H4 (cell line): ENCODE measurements around the gene RGS21. TPM values are rescaled to one million over a fixed set of nuclear protein-coding genes. Genes with fewer than 3 reads are reported as not detected.

Source experiments
- DNase-seq: peaks from one replicate; pipeline ENCODE4 v3.0.0-alpha.2; 2015; ENCODE audit warnings: low spot score
- total RNA-seq: library from RNA; depleted of rRNA; stranded (reverse); fragments of >200 nt; shearing (Covaris generic); gene quantifications from 2 replicates; pipeline ENCODE4 v1.2.3, GENCODE V29; 2014; rRNA removed

The RGS21 gene
- total RNA-seq, 1 experiment from 2014 or later, result not detected

DNA sequence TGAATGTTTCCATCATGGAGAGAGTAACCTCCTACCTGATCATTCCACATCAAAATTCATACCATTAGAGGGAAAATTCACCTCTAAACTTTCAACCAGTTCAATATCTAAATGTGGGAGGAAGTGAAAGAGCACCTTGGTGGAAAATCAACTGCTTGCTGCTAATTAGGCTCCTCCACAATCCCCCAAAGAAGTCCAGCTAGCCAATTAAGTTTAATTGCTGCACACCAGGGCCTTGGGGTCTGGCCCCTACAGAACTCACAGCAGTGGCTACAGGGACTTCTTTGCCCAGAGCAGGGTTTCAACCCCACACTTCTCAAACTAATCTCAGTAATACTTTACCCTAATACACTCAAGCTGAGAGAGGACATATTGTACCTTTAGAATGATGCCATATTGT lies 62.1 kb downstream of the RGS21 start:
- DNase-seq, result no peak

DNA sequence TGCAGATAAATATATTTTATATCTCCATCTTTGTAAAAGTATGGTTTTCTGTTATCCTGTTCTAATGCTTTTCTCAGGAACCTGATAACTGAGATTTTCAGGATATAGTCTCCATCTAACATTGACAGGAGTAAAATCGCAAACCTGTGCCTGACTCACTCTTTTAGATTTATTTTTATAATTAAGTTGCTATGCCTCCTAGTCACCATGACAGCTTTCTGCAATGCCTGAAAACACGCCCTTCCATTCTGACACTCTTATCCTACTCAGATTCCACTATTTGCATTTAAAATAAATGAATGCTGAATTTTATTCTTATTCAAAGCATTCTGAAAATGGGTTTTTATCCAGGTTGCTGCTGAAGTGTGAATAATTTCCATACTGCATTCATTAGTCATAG lies 62.8 kb downstream of the RGS21 start:
- DNase-seq, result no peak

DNA sequence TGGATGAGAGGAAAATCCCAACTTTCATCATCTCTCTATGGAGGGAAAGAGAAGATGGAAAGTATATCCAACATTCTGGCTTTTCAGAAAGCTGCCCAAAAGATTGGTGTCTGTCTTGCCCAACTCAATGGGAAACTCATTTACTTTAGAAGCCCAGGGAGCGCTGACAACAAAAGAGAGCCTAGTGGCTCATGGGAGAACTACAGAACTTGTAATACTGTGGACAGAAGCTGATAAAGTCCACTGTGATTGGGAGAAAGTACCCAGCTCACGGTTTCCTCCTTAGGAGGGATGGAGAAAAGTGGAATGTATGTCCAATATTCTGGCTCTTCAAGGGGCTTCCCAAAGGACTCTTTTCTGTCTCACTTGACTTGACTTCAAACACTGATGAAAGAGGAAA lies 66.0 kb downstream of the RGS21 start:
- no peak for DNase-seq

DNA sequence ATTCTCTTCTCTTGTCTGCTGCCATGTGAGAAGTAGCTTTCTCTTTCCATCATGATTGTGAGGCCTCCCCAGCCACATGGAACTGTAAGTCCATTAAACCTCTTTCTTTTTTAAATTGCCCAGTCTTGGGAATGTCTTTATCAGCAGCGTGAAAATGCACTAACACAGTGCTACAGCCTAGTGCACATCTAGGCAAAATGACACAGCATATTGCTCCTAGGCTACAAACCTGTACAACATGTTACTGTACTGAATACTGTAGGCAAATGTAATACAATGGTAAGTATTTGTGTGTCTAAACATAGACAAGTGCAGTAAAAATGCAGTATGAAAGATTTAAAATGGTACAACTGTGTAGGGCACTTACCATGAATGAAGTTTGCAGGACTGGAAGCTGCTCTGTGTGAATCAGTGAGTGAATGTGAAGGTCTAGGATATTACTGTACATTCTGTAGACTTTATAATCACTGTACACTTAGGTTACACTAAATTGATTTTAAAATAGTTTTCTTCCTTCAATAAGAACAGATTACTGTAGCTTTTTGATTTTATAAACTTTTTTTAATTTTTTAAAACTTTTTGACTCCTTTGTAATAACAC lies 69.4 kb downstream of the RGS21 start:
- no peak for DNase-seq

DNA sequence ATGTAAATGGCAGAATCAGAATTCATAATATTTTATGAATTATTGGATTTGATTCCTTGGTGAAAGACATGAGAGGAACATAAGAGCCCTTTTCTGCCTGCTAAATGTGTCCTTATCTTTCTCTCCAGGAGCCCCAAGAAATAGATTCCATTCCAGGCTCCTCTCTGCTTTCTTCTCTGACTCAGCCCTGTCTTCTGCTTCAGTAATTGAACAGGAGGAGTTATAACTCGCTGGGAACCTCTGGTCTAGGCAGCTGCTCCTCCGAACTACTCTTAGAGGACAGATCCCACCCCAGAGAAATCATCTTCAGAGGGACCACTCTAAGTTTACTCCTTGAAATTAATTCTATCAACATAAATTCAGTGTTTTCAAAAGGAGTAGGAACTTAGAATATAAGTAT lies 78.4 kb downstream of the RGS21 start:
- no peak for DNase-seq

DNA sequence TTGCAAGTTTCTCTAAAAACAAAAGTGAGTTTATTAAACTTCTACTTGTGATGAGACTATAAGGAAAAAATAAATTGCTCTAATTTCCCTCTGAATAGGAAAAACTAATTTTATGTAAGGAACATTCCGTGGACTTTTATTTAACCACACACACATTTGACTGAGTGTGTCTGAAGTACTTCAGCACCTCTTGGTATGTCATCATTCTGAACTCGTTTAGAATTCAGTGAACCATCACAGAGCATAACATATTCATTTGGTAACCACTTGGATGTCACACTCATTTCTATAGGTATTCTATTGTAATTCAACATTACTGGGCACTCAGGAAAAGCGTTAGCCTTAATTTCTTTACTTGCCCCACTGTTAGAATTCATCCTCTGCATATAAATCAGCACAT lies 79.1 kb downstream of the RGS21 start:
- DNase-seq, result no peak

DNA sequence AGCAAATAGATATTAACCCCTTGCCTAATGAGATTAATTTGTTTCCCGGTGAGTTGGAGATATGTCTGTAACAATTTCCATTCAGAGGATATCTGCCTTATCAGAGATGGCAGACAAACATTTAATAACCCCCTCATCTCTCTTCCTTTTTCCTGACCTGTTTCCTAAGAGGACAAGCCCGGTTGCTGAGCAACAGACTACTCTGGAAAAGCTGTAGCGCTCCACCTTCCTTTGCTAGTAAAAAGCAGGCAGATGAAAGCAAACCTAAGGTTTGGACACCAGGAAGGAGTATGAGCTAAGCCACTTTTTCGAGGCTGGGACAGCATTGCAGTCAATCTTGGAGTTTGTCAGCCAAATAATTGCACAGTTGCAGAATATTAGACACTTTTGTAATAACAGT lies 82.4 kb downstream of the RGS21 start:
- no peak for DNase-seq

DNA sequence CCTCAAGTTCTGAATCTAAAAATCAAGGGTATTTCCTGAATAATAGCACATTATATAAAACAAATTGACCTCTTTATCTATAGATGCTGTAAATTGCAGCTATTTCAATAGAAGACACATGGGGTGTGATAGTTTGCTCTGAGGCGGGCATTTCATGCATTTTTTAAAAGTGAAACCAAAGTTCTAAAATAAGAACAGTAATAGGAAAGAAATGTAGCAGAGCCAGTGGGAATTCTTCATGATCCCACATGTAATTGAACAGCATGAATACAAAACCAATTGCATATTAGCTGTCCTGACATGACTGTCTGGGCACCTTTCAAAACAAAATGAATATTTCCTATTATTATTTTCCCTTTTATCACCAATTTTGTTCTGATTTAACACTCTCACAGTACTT lies 85.0 kb downstream of the RGS21 start:
- no peak for DNase-seq

DNA sequence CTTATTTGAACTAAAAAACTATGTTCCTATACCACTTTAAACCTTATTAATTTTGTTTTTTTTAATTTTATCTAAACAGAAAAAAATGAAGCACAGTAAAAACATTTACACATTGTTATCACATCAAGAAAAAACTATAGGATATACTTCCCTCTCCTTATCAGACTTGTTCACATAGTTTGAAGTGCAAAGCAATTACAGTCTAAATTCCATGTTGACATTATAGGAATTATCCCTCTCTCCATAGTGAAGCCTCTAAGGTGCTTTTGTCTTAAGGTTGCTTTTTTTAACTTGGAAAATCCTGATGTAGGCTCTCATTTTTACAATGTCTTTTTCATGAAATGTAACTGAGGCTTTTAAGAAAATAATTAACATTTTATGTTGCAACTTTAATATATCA lies 85.8 kb downstream of the RGS21 start:
- no peak for DNase-seq

DNA sequence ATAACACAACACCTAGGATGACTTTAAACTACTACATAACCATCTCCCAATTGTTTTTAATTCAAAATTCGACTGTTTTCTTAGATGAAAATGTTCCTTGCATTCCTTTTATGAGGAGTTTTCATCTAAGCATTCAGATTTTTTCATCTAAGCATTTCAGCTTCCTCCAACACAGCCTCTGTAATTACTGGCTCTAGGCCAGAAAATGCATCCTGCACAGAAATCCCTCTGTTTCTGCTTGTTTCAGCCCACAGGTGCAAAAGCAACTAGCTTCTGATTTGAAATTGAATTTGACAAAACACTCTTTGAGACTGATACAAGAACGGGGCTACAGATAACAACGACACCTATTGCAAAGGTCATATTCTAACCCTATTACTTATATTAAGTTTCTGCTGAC lies 90.4 kb downstream of the RGS21 start:
- no peak for DNase-seq

Other genes starting within 250 kb of the RGS21 start
- gene RGS18, start 158.5 kb upstream of the RGS21 start, total RNA-seq, result 11.9 and 19.3 TPM in 2 replicates